HEK293 (cell line): Measurements from ENCODE around the gene HOGA1.

Experiments
- BCL6B ChIP-seq: fragments of 450-650 bp; formaldehyde crosslinking; IDR thresholded peaks from 2 replicates; pipeline ENCODE4 v1.5.1; 2017; ENCODE audit warnings: missing biosample characterization, missing genetic modification characterization
- CTCF ChIP-seq: fragments of 450-650 bp; formaldehyde crosslinking; IDR thresholded peaks from 2 replicates; pipeline ENCODE4 v1.5.1; 2016; ENCODE audit warnings: missing biosample characterization, missing genetic modification characterization
- GLIS1 ChIP-seq: fragments of 450-650 bp; formaldehyde crosslinking; IDR thresholded peaks from 2 replicates; pipeline ENCODE4 v1.5.1; 2016; ENCODE audit warnings: missing biosample characterization, missing genetic modification characterization
- INSM2 ChIP-seq: fragments of 450-650 bp; formaldehyde crosslinking; IDR thresholded peaks from 2 replicates; pipeline ENCODE4 v1.5.1; 2016; ENCODE audit warnings: missing biosample characterization, missing genetic modification characterization
- MEIS1 ChIP-seq: sonication (generic); formaldehyde crosslinking; IDR thresholded peaks from 2 replicates; pipeline ENCODE4 v1.8.1; 2022; ENCODE audit warnings: missing genetic modification reagents, mild to moderate bottlenecking, borderline replicate concordance
- PRDM10 ChIP-seq: fragments of 450-650 bp; formaldehyde crosslinking; IDR thresholded peaks from 2 replicates; pipeline ENCODE4 v1.5.1; 2016; ENCODE audit warnings: missing biosample characterization, missing genetic modification characterization
- SP3 ChIP-seq: fragments of 450-650 bp; formaldehyde crosslinking; IDR thresholded peaks from 2 replicates; pipeline ENCODE4 v1.5.1; 2016; ENCODE audit warnings: missing biosample characterization, missing genetic modification characterization
- TCF7L2 ChIP-seq: IDR thresholded peaks from 2 replicates; pipeline ENCODE4 v1.6.1; 2011; ENCODE audit warnings: low read depth, mild to moderate bottlenecking, inconsistent platforms, low read length, moderate library complexity, borderline replicate concordance
- TSHZ1 ChIP-seq: fragments of 450-650 bp; formaldehyde crosslinking; IDR thresholded peaks from 2 replicates; pipeline ENCODE4 v1.5.1; 2016; ENCODE audit warnings: missing biosample characterization, missing genetic modification characterization, borderline replicate concordance
- ZBTB20 ChIP-seq: fragments of 450-650 bp; formaldehyde crosslinking; IDR thresholded peaks from 2 replicates; pipeline ENCODE4 v1.5.1; 2016; ENCODE audit warnings: missing biosample characterization, missing genetic modification characterization
- ZIC2 ChIP-seq: fragments of 450-650 bp; formaldehyde crosslinking; IDR thresholded peaks from 2 replicates; pipeline ENCODE4 v1.5.1; 2016; ENCODE audit warnings: missing biosample characterization, missing genetic modification characterization
- ZNF114 ChIP-seq: fragments of 450-650 bp; formaldehyde crosslinking; IDR thresholded peaks from 2 replicates; pipeline ENCODE4 v1.5.0; 2017; ENCODE audit warnings: missing biosample characterization, missing genetic modification characterization
- ZNF121 ChIP-seq: fragments of 450-650 bp; formaldehyde crosslinking; IDR thresholded peaks from 2 replicates; pipeline ENCODE4 v1.5.1; 2016; ENCODE audit warnings: missing biosample characterization, missing genetic modification characterization
- ZNF155 ChIP-seq: fragments of 450-650 bp; formaldehyde crosslinking; IDR thresholded peaks from 2 replicates; pipeline ENCODE4 v1.5.1; 2016; ENCODE audit warnings: missing biosample characterization, missing genetic modification characterization
- ZNF341 ChIP-seq: fragments of 450-650 bp; formaldehyde crosslinking; IDR thresholded peaks from 2 replicates; pipeline ENCODE4; 2016; ENCODE audit warnings: low read depth, missing biosample characterization, missing genetic modification characterization
- ZNF426 ChIP-seq: fragments of 450-650 bp; formaldehyde crosslinking; IDR thresholded peaks from 2 replicates; pipeline ENCODE4 v1.5.1; 2017; ENCODE audit warnings: missing biosample characterization, missing genetic modification characterization, mild to moderate bottlenecking, inconsistent platforms, moderate library complexity
- ZNF518A ChIP-seq: fragments of 450-650 bp; formaldehyde crosslinking; conservative IDR thresholded peaks from 2 replicates; pipeline ENCODE4 v1.5.1; 2016; ENCODE audit warnings: low read depth, missing biosample characterization, missing genetic modification characterization
- ZNF639 ChIP-seq: fragments of 450-650 bp; formaldehyde crosslinking; IDR thresholded peaks from 2 replicates; pipeline ENCODE4 v1.5.1; 2016; ENCODE audit warnings: missing biosample characterization, missing genetic modification characterization
- ZNF843 ChIP-seq: fragments of 450-650 bp; formaldehyde crosslinking; IDR thresholded peaks from 2 replicates; pipeline ENCODE4 v1.5.1; 2016; ENCODE audit warnings: missing biosample characterization, missing genetic modification characterization
- ZSCAN30 ChIP-seq: fragments of 450-650 bp; IDR thresholded peaks from 2 replicates; pipeline ENCODE4 v1.5.1; 2018; ENCODE audit warnings: missing biosample characterization, mild to moderate bottlenecking, missing genetic modification characterization, moderate library complexity

The HOGA1 gene

GRCh38 chr10:97640174-97640867, 56.1 kb downstream of the HOGA1 start, which contains the start of gene PI4K2A (continued):
- peak; percentile 73 for TF ChIP-seq PRDM10 (tag by site-specific recombination)
- TF ChIP-seq ZNF114 (tag by site-specific recombination), result no peak
- no peak for TF ChIP-seq ZBTB20 (tag by site-specific recombination)
- no peak for TF ChIP-seq ZNF426 (tag by site-specific recombination)
- TF ChIP-seq ZNF341 (tag by site-specific recombination), result no peak
- TF ChIP-seq MEIS1 (CRISPR knock-in tag), result no peak
- no peak for TF ChIP-seq GLIS1
- TF ChIP-seq ZNF121, result no peak
- TF ChIP-seq ZNF843 (tag by site-specific recombination), result no peak
- no peak; the same call in 1 of the 2 replicates for TF ChIP-seq ZSCAN30 (tag by site-specific recombination)
- TF ChIP-seq BCL6B (tag by site-specific recombination), result no peak
- no peak for TF ChIP-seq ZNF155 (tag by site-specific recombination)
- no peak for TF ChIP-seq ZNF639
- TF ChIP-seq INSM2, result no peak
- TF ChIP-seq SP3, result peak; percentile 89
- no peak for TF ChIP-seq TCF7L2
- no peak for TF ChIP-seq ZIC2
- TF ChIP-seq CTCF, result no peak
- no peak for TF ChIP-seq ZNF518A (tag by site-specific recombination)
- TF ChIP-seq TSHZ1 (tag by site-specific recombination), result no peak
